B cell (primary cell): Measurements from ENCODE around the gene SIK3. TPM values are rescaled to one million over a fixed set of nuclear protein-coding genes. Genes with fewer than 3 reads are reported as not detected.
A peak's percentile ranks its signal among the peaks of the same experiment; 100 is the strongest.

Experiments
- ATAC-seq: fragments of 200-7000 bp; cut with Tn5 transposase; one replicate; pipeline ENCODE4 v1.10.0; 2021; ENCODE audit warnings: low read depth, mild to moderate bottlenecking, moderate number of reproducible peaks, moderate library complexity
- CTCF ChIA-PET: fragments of 350-600 bp; sonication (Branson Sonifier 250); formaldehyde crosslinking; loops from one replicate; lab custom pipeline; 2021; ENCODE audit warnings: antibody characterized with exemption, inconsistent platforms; lab: Charles Lee
- POLR2A ChIA-PET: fragments of 350-600 bp; sonication (Branson Sonifier 250); formaldehyde crosslinking; loops from one replicate; lab custom pipeline; 2021; ENCODE audit warnings: antibody characterized with exemption; lab: Charles Lee
- DNase-seq: peaks from one replicate; pipeline ENCODE4 v3.0.0; 2013
- H2AFZ ChIP-seq: 2 replicates; pipeline ENCODE4 v1.6.1; 2012; ENCODE audit warnings: mild to moderate bottlenecking, low read depth, low read length; ENCODE audit not compliant: insufficient read depth, poor library complexity, severe bottlenecking
- H3K27ac ChIP-seq, 2 donors: 1 replicate in 1 of 2; 2 replicates in 1 of 2; pipeline ENCODE4 v1.5.1; 2012 to 2013; ENCODE audit warnings: low read length in 2 of 2, mild to moderate bottlenecking in 2 of 2, moderate library complexity in 1 of 2
- H3K27me3 ChIP-seq, 4 experiments: fragments of 200-600 bp in 1 of 4; sonication (generic) in 1 of 4; replicated peaks in 1 of 4; 1 replicate in 2 of 4; 2 replicates in 2 of 4; pipeline versions ENCODE4 v1.6.1 to v1.7.0; 2013 to 2016; ENCODE audit warnings: low read length in 3 of 4, mild to moderate bottlenecking in 2 of 4, mixed read lengths in 1 of 4, moderate library complexity in 1 of 4; ENCODE audit not compliant: insufficient read depth in 4 of 4, control insufficient read depth in 3 of 4; ENCODE audit errors: control extremely low read depth in 1 of 4
- H3K36me3 ChIP-seq, 2 experiments: replicated peaks in 1 of 2; 1 replicate in 1 of 2; 2 replicates in 1 of 2; pipeline versions ENCODE4 v1.6.1 to v1.7.1; 2013; ENCODE audit warnings: low read length in 1 of 2; ENCODE audit not compliant: insufficient read depth in 2 of 2, control insufficient read depth in 1 of 2; ENCODE audit errors: control extremely low read depth in 1 of 2, extremely low read depth in 1 of 2
- H3K4me1 ChIP-seq, 2 donors: fragments of 200-600 bp in 1 of 2; sonication (generic) in 1 of 2; 1 replicate in 1 of 2; 2 replicates in 1 of 2; pipeline versions ENCODE4 v1.5.1 to v1.6.1; 2013 to 2017; ENCODE audit warnings: low read length in 2 of 2; ENCODE audit not compliant: control insufficient read depth in 2 of 2, insufficient read depth in 2 of 2
- H3K4me2 ChIP-seq: replicated peaks from 2 replicates; pipeline ENCODE3; 2012; ENCODE audit warnings: mild to moderate bottlenecking, low read depth, low read length; ENCODE audit not compliant: poor library complexity, severe bottlenecking
- H3K4me3 ChIP-seq, 5 experiments: fragments of 200-600 bp in 1 of 5; sonication (generic) in 1 of 5; 1 replicate in 3 of 5; 2 replicates in 2 of 5; pipeline versions ENCODE4 v1.5.1 to v1.7.0; 2011 to 2016; ENCODE audit warnings: low read length in 4 of 5, mild to moderate bottlenecking in 4 of 5, low read depth in 2 of 5, control low read depth in 1 of 5, moderate library complexity in 1 of 5; ENCODE audit not compliant: insufficient read depth in 1 of 5; ENCODE audit errors: control extremely low read depth in 1 of 5, extremely low read depth in 1 of 5
- H3K79me2 ChIP-seq: fragments of 200-600 bp; sonication (generic); one replicate; pipeline ENCODE4 v1.6.0; 2016; ENCODE audit warnings: low read length; ENCODE audit not compliant: control insufficient read depth, insufficient read depth
- H3K9ac ChIP-seq: fragments of 200-600 bp; sonication (generic); 2 replicates; pipeline ENCODE4 v1.6.1; 2017; ENCODE audit warnings: mild to moderate bottlenecking, low read length, moderate library complexity
- H3K9me3 ChIP-seq, 3 donors: one replicate each; pipeline versions ENCODE4 v1.6.1 to v1.7.1; 2013; ENCODE audit warnings: low read length in 2 of 3; ENCODE audit not compliant: control insufficient read depth in 2 of 3, insufficient read depth in 1 of 3; ENCODE audit errors: control extremely low read depth in 1 of 3
- H4K20me1 ChIP-seq: 2 replicates; pipeline ENCODE4 v1.6.0; 2012; ENCODE audit warnings: mild to moderate bottlenecking, low read length; ENCODE audit not compliant: insufficient read depth, control insufficient read depth, poor library complexity, severe bottlenecking
- H3K27ac Mint-ChIP-seq: one replicate; pipeline ENCODE4 v1.8.0; 2021; ENCODE audit warnings: mixed read lengths
- H3K27me3 Mint-ChIP-seq: one replicate; pipeline ENCODE4 v1.8.0; 2021; ENCODE audit warnings: mixed read lengths
- H3K4me1 Mint-ChIP-seq: one replicate; pipeline ENCODE4 v1.8.0; 2021; ENCODE audit warnings: mixed read lengths
- H3K4me3 Mint-ChIP-seq: one replicate; pipeline ENCODE4 v1.8.0; 2021; ENCODE audit warnings: mixed read lengths
- H3K9me3 Mint-ChIP-seq: one replicate; pipeline ENCODE4 v1.8.0; 2022; ENCODE audit warnings: mixed read lengths; ENCODE audit not compliant: insufficient read depth
- CTCF ChIP-seq: fragments of 200-600 bp; IDR thresholded peaks from one replicate; pipeline ENCODE4 v1.8.0; 2022; ENCODE audit warnings: antibody characterized with exemption, mild to moderate bottlenecking
- EZH2 ChIP-seq: IDR thresholded peaks from 2 replicates; pipeline ENCODE4 v1.6.1; 2012; ENCODE audit warnings: borderline replicate concordance, low read depth, mild to moderate bottlenecking, moderate library complexity, low read length; ENCODE audit not compliant: insufficient read depth, poor library complexity, severe bottlenecking
- WGBS: methylation state at CpG from one replicate; pipeline ENCODE4 v1.1.5; 2013; ENCODE audit warnings: missing lambda C conversion rate; ENCODE audit not compliant: insufficient coverage; 5-methylcytosine and 5-hydroxymethylcytosine counted together
- intact Hi-C: fragments of 100-400 bp; cut with micrococcal nuclease; formaldehyde crosslinking; loops from one replicate; pipeline ENCODE4 v1.10.0; 2022
- polyA plus RNA-seq: library from polyadenylated mRNA; depleted of rRNA; stranded (reverse); fragments of >200 nt; gene quantifications from 2 replicates; pipeline ENCODE4 v1.2.3, GENCODE V29; 2012
- total RNA-seq, 2 donors: library from RNA; stranded (reverse); fragments of 120-200 nt in 1 of 2; gene quantifications; 1 replicate in 1 of 2; 2 replicates in 1 of 2; pipeline versions ENCODE4 v1.2.3 to v1.2.4, GENCODE V29; 2013 to 2022

Gene SIK3
- total and polyA plus RNA-seq, 2 donors (not counting 1 experiment from before 2014, with no cell fraction given): 36.5 to 180 TPM

DNA sequence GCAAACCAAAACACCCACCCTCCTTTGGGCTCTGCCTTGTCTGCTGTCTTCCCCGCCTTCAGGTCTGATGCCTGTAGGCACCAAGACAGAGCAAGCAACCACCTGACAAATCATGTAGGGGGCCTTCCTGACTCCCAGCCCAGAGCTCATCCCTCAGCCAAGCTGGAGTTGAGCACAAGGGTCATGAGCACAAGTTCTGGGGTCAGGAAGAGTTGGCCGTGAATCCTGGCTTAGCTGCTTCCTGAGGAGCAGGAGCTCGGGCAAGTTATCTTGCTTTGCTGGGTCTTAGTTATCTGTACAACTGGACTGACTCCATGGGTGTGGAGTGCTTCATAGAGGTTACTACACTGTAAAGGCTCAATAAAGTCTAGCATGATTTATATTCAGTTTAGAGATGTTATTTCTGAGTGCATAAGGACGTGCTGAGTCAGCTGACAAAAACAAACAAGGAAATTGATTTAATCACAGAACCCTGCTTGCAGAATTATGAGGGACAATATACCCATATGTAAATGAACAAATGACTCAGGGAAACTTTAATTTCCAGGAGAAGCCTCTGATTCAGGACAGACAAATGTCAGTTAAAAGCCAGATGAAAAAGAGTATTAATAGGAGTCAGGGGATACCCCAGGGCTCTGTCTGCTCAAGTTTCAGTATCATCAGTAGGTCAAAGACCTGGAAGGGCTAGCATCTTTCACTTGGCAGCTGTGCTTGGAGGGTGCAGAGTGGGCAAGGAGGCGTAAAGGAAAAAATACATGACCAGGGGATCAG, 245.8 kb downstream of the SIK3 start:
- DNase-seq (no peak), ATAC-seq (no peak)
- TF ChIP-seq EZH2: no peak
- TF ChIP-seq CTCF: no peak
- Histone ChIP-seq H3K36me3 (peaks cover 6 to 32% of the 10 kb centered on the region in 2 experiments), H3K27me3 (no peaks in the 10 kb centered on the region), H3K4me2 (peak overlapping the region; percentile 67), H3K27ac (no peak overlapping the region), H3K9ac (peak overlapping the region; percentile 9), H3K79me2 (peaks cover 13% of the 10 kb centered on the region), H3K4me3 (peak overlapping the region in 1 of 5 experiments; percentile 30), H3K9me3 (no peaks in the 10 kb centered on the region), H4K20me1 (peaks cover 70% of the 10 kb centered on the region), H3K4me1 (peaks cover 35 to 43% of the 10 kb centered on the region in 2 donors), H2AFZ (no peak overlapping the region)
- Mint-ChIP-seq H3K4me3 (peak overlapping the region; percentile 21), H3K27me3 (no peaks in the 10 kb centered on the region), H3K9me3 (no peaks in the 10 kb centered on the region), H3K27ac (no peak overlapping the region), H3K4me1 (peaks cover 56% of the 10 kb centered on the region)
- CTCF ChIA-PET: interaction anchor here (1.0 to 4.4 kb wide), 7 partner anchors 10 to 376 kb away, joined by 3 to 14 read pairs (median 5); partner anchors contain the start of gene APOA5
- intact Hi-C loops: loop anchor here (5.0 kb wide), 1 partner anchor 80 kb away; the partner anchor contains the start of gene BUD13
- 70% methylated on average over 4 of the region's 5 CpGs for WGBS
- POLR2A ChIA-PET: no interaction called here

DNA sequence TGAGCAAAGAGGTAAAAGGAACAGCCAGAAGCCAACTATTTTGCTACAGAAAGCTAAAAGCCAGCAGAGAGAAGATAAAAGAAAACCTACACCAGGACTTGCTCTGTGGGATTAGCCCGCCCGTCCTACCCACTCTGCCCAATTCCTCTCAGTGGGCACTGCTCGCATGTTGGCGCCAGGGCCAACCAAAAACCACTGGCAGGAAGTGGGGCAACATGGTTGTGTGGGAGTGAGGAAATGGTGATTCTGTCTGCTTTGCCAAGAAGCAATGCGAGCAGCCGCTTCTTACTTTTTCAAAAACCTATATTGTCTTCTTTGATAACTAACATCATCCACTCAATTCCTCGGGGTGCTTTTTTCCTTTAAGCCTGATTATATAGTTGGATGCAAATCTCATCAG, 246.6 kb downstream of the SIK3 start:
- Mint-ChIP-seq H3K27ac (no peak overlapping the region), H3K4me3 (peak overlapping the region; percentile 30), H3K27me3 (no peaks in the 10 kb centered on the region), H3K4me1 (peaks cover 56% of the 10 kb centered on the region), H3K9me3 (no peaks in the 10 kb centered on the region)
- peaks cover 9 to 32% of the 10 kb centered on the region in 2 experiments for H3K36me3 ChIP-seq
- H4K20me1 ChIP-seq: peaks cover 68% of the 10 kb centered on the region
- H3K9ac ChIP-seq: peak overlapping the region; percentile 9
- 5% methylated on average over 4 of the region's 7 CpGs for WGBS
- H3K79me2 ChIP-seq: peaks cover 13% of the 10 kb centered on the region
- ATAC-seq (no peak), DNase-seq (no peak)
- no peaks in the 10 kb centered on the region for H3K27me3 ChIP-seq
- ChIA-PET POLR2A (no interaction called here), CTCF (interaction anchor here (1.1 to 4.4 kb wide), 3 partner anchors 16 to 247 kb away, joined by 5 to 14 read pairs (median 6); partner anchors contain the start of gene APOA5)
- H3K4me2 ChIP-seq: peak overlapping the region; percentile 67
- H3K9me3 ChIP-seq: no peaks in the 10 kb centered on the region
- peaks cover 35 to 43% of the 10 kb centered on the region in 2 donors for H3K4me1 ChIP-seq
- intact Hi-C loops: loop anchor here (5.0 kb wide), 1 partner anchor 79 kb away; the partner anchor contains the start of gene BUD13
- no peak for TF ChIP-seq EZH2
- TF ChIP-seq CTCF: no peak
- no peak overlapping the region for H3K27ac ChIP-seq
- H2AFZ ChIP-seq: no peak overlapping the region
- H3K4me3 ChIP-seq: peak overlapping the region in 1 of 5 experiments; percentile 30
